Left renal pelvis (tissue), 4 donors: ENCODE measurements around the gene ING3. TPM values are rescaled to one million over a fixed set of nuclear protein-coding genes. Genes with fewer than 3 reads are reported as not detected.
A peak's percentile ranks its signal among the peaks of the same experiment; 100 is the strongest.

Experiments used
- DNase-seq, 4 donors: peaks; one replicate each; pipeline ENCODE4 v3.0.0-alpha.2; 2013; ENCODE audit warnings: low read depth in 4 of 4, low spot score in 3 of 4
- polyA plus RNA-seq, 4 donors: library from polyadenylated mRNA; unstranded; fragments of 120-200 nt; gene quantifications; one replicate each; pipeline ENCODE4 v1.2.1, GENCODE V29; 2013; ENCODE audit not compliant: insufficient read length in 4 of 4

ING3 gene
- polyA plus RNA-seq, 4 donors: 34.5 to 49.2 (median 37.9) TPM

DNA sequence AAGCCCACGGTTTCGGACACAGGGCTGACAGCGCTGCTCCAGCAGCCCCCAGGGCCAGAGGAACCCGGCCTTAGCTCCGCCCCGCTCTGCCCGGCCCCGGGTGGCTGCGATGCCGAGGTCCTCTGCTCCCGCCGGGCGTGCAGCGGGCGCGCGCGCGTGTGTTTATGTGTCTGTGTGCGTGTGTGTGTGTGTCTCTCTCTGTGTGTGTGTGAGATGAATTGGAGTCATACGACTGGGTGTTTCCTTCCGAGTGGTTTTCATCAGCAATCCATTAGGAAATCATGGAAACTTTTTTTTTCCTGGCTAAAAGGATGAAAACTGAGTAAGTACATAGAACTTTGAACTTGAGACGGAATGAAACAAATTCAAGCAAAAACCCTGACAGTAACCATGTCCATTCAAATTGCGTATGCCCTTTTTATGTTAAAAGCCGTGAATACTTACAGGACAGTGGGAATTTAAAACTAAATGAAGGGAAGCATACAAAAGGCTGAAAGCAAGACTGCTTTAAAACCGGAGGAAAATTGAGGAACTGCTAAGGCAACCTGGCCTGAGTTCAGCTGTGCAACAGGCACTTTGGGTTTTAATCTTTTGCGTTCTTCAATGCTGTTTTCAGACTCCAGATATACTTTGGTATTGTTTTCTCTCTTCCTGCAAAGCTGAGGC, 38.1 kb downstream of the ING3 start, which contains the start of gene CPED1:
Gene CPED1, plus strand, starts transcription at position 121 of the 666 bp plus-strand sequence. CDS start 911 bp downstream, outside the sequence.
- no peak for DNase-seq

DNA sequence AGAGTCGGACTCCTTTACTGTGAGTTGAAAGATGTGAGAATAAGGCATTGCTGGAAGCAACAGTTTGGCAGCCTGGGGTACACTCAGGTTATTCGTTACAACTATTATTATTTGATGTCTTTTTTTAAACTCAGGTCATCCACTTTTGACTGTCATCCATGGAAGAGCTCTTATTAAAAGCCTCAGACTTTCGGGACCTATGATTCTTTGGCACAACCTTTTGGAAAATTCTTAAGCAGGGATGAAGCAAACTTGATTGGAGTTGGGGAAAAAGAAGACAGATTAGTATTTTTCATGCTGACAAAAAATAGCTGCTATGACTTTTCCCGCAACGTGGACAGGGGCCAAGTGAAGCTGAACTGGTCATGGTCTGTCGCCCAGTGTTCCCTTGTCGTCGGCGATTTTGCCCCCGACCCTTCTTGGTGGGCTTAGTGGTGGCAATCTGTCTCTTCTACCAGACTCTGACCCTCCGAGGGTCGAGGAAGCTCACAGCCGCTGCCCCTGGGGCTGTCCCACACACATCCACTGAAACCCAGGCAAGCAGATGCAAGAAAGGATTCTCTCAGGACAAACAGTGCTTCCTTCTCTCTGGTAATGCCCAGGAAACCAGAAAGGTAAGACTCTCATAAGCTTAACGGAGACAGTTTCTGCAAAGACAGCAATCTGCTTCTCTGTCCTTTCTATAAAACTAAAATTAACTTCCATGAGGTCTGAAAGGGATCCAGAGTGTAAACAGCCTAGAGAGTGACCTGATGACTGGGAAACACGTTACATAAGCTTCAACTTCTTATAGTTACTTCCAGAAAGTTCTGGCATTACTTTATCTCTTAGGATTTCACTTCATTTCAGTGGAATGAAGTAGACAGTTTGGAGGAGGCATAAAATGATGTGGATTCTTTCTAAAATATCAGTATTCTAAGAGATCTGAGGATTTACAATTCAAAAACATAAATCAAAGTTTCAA, 39.0 kb downstream of the ING3 start:
- DNase-seq: no peak

DNA sequence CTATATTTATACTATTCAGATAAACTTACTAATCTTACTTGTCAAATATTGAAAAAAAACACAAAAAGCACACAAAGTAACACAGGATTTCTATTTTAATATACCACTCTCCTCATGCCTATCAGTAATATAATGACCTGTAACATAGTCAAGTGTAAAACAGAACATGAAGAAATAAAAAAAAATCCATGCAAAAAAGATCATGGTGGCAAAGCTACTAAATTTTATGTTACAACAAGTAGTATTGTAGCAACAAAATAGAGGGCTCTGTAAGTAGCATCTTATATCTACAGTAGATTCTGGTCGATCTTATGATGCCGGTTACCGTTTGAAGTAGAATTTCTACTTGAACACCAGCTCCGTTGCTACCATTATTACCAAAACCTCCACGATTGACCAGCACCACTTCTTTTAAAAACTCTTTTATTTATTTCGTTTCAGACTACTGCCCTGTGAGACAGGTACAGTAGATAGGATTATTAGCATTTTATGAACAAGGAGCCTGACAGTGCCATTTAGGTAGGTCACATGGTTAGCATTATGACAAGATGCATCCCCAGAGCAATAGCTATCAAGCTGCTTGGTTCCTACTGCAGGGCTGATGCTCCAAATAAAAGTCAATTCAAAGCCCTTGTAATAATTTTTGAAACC, 40.0 kb downstream of the ING3 start:
- DNase-seq: no peak

DNA sequence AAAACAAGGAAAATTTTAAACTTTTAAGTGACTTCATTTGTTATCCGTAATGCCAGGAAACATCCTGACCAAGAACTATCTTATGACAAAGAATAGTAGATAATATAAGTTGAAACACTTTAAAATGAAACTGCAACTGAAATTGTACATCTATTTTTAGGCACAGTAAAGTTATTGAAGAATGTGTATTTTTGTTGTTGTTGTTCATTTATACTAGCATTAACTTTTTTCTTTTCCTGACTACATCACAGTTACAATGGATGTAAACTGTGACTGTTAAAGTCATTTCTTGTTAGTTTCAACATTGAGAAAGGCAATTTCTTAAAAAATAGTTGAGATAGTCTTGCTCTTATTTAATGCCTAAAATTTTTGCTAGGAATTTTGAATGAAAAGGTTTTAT, 40.6 kb downstream of the ING3 start:
- no peak for DNase-seq

DNA sequence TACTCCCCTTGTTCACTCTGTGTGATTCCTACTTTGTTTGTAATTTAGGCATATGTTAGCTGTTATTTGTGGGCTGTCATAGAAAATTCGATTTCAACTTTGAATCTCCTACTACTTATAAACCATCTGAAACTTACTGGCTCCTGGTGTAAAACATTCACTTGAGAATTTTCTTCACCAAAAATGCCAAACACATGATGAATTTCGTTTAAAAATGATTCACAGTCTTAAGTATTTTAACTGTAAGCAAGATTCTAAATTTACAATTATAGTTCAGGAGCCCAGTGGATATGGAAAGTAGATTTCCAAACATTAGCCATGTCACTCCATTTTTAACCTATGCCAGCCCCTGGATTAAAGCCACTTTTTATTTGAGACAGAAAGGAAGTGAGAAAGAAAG, 41.0 kb downstream of the ING3 start:
- no peak for DNase-seq

DNA sequence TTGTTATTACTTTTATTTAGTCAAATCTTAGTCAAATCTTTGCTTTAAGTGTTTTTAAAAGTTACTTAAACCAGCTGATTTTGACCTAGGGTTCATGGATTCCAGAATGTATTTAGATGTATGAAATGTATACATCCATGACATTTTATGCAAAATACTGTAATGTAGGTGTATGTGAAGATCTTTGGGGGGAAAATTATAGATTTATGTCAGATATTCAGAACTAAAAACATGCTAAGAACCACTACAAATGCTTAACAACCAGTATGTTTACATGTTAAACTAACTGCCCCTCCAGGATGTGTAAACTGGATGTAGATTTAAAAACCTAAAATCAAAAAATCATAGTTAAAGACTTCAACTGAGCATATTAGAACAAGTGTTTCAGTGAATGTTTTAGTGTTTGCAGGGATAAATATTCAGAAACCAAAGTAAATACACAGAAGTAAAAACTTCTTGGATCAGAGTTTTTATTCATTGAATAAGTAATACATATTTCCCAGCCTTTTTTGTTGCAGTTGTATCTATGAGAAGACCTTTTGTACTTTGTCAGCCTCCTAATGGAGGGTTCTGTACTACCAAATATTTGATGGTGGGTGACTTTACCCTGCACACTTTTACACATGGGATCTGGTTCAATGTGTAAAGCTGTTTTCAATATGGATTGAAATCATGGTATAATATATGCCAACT, 41.8 kb downstream of the ING3 start:
- DNase-seq: no peak

DNA sequence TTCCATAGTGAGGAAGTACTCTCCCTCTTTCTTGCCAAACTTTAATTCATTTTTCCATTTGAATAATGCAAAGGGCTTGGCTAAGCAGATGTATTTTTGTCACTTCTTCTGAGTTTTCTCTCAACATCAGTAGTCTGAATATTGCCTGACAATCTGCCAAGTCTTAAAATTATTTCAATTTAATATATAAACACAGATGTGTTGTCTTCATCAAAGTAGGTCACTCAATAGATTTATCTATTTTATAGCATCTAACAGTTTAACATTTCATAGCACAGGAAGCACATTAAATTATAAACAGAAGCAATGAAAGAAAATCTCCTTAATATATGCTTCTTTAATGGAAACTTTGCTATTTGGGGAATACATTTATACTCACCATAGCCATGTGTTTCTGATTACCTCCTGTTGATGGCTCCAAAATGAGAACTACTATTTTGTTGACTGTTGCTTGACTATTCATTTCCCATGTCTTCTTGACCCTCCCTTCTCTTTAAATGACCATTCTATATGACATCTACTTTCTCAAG, 42.5 kb downstream of the ING3 start:
- no peak for DNase-seq

DNA sequence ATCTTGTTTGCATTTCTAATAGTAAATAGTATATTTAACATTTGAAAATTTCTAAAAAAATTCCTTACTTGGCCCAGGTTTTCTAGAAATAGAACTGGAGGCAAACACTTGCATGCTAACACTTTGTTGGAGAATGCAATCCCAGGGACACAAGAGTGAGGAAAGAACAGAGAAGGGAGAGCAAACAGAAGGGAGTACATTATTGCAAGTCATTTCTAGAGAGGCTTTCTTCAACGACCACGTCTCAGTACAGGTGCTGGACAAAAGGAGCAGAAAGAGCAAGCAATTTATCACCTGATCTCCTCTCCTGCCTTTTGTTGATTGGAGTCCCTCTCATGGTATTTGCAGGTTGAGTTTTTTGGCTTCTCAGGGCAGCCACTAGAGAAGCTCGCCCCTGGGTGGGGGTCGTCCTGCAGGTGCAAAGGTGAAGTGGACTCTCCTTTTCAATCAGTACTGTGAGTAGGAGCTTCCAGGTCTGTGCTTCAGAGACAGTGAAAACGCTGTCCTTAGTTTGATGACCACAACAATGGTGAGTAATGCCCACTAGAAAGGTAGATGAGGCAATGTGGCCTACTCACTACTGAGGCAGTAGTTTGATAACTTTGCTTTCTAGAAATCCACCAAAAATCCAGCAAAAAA, 43.1 kb downstream of the ING3 start:
- no peak for DNase-seq

DNA sequence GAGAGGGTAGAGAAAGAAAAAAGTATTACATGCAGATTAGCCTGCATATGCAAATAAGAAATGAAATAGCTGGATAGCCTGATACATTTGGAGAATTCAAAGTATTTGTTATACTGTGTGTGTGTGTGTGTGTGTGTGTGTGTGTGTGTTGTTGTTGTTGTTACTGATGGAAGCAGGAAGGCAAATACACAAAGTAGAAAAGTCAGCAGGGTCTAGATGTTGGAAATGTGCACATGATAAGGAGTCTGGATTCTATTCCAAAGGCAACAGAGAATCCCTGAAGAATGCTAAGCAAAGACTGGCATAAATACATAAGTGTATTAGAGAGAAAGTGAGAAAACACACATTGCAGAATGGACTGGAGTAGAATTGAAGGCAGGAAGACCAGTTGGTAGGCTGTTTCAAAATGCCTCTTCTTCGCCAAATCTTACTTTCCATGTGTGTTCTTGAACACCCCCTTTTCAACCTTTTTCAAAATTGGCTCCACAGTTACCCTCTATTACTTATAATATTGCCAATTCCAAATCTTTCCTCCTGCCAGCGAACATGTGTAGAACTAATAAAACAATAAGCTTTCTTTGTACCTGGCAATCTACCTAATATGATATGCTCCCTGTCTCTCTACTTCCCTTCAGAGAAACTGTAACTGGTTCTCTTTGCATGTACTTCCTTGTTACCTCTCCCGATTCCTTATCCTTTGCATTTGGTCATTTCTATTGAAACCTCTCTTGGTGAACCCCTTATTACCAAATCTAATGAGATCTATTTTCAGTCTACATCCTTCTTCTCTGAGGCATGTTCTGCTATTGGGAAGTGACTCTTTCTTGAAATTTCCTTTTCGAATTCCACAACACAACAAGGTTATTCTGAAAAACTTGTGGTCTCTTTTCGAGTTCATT, 44.2 kb downstream of the ING3 start:
- DNase-seq: no peak

DNA sequence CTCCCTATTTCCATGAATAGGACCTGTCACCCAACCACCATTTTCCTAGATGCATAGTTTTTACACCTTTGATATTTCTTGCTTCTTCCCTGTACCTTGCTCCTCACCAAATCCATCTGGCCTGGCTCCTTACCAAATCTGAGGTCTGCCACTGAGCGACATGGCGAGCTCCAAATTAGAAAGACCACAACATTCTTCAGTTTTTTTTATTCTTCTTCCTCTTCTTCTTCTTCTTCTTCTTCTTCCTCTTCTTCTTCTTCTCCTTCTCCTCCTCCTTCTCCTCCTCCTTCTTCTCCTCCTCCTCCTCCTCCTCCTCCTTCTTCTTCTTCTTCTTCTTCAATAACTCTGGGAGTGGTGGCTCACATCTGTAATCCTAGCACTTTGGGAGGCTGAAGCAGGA, 45.1 kb downstream of the ING3 start:
- no peak for DNase-seq

DNA sequence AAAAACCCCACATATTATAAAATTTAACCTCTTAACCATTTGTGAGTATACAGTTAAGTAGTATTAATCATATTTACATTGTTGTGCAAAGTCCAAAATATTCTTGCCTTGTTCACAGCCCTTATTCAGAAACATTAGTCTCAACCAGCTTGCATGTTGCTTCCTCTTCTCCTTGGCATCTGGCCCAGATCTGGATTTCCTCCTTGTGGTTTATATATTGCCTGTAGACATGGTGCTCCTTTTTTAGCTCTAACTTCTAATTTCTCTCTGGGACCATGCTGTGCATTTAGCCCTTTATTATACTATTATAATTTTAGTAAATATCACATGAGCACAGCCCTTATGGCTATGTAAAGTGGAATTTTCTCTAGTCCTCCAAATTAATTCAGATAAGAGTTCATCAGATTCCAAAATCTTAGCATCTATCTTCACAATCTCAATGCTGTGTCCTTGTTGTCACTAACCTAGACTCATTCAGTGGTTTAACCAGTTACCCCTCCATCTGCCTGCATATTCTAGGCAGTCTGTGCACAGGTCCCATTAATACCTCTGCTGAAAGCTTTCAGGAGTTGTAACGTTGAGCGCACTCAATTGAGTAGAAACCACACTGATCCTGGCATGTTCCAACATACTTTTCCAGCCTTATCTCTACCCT, 45.9 kb downstream of the ING3 start:
- DNase-seq: peak in 1 of 4 donors; percentile 66

DNA sequence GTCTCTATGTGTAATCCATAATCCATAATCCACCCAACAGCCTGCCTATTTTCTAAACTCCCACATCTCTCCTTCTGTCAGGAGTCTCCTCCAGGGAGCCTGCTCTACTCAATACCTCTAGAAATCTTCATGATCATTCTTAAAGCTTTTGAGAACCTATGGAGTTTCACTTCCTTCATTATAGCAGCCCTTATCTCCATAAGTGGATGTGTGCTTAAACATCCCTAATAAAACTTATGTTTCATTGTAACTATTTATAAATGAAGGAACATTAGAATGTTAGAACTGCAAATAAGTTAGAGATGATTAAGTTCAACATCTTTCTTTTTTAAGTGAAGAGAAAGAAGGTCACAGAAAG, 46.4 kb downstream of the ING3 start:
- no peak for DNase-seq

DNA sequence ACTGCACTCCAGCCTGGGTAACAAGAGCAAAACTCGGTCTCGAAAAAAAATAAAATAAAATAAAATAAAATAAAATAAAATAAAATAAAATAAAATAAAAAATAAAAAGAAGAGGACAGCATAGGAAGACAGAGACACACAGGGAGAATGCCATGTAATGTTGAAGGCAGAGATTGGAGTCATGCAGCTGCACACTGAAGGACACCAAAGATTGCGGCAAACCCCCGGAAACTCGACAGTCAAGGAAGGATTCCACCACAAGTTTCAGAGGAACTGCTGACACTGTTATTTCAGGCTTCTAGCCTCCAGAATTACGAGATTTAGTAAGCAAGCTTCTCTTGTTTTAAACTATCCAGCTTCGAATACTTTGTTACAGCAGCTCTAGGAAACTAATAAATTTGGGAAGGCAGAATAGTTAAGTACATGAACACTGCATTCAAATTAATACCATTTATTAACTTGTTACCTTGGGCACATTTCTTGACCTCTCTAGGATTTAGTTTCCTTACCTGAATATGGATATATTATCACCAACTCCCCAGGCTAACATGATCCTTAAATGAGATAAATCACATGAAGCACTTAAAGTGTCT, 47.4 kb downstream of the ING3 start:
- DNase-seq: no peak

DNA sequence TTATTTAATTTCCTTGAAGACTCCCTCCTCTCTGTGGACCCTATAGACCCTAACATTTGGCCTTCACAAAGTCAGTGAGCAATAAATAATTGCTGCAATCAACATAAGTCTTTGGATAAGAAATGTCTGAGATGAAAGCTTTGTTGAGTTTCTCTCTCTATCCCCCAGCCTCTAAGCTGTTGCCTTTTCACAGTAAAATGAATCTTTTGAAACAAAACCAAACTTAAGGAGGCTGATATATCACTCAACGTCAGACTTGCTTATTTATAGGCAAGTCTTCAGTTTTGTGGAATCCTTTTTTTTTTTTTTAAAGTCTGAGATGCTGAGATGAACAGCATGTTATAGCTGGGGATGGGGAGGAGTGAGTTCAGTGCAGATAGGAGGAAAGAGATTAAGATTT, 47.9 kb downstream of the ING3 start:
- DNase-seq: no peak

DNA sequence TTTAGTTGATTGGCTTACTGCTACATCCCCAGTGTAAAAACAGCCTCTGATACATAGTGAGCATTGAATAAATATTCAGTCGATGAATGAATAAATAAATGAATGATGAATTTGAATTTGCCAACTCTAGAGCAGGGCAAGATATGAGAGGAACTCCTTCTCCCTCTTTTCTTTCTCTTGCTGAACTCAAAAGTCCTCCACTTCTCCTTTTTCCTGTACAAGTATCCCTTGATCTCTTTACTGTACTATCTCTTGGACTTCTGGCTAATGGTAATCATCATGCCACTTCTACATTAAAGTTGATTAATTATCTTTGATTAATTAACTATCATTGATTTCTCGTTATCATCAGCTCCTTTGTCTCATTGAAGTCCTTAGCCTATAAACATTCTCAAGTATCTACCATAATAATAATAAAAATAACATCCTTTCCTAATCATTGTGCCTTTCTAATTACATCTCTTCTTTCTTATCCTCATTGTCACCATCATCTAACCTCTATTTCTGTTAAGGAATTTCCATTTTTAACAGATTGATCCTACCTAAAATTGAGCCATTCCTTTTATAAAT, 48.5 kb downstream of the ING3 start:
- no peak for DNase-seq

DNA sequence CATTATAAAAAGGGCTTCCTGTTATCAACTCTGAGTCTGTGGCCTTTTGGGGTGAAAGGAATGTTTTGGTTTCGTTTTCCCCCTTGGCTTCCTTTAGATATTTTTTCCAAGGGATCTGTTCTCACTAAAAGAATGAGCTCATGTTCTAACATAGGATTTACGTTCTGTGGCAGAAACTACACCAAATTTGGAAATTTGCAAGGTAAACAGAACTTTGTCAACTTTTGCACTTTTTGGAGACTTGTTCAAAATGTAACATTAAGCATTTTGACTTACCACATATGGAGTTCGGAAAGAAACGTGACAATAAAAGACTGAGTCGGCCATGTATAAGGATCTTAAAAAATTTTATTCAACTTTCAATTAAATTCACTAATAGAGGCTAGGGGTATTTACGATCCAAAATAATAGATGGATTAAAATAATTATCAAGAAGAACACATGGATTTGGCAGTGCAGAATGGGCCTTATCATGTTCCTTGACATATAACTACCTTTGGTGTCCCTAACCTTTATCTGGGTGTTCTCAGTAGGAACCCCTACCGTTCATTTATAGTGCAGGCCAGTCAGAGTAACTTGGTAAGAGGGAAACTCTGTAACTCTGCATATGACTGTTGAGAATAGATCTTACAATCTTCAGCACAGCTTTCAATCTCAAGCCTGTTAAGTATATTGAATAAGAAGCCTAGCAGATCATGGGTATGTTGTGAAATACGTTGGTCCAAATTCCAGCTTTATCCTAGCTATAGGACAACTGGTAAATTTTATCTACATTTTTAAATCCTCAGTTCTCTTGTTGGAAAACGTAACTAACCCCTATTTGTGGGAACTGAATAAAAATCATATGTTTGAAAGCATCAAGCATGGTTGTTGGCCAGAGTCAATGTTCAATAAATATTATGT, 49.8 kb downstream of the ING3 start:
- no peak for DNase-seq
